Nucleus accumbens (tissue), 56 donors: Measurements from ENCODE around the gene SLC12A7.
A peak's percentile ranks its signal among the peaks of the same experiment; 100 is the strongest.

Experiments
- DNase-seq, 56 donors: peaks; one replicate each; lab custom pipeline; 2025; lab: John Stamatoyannopoulos, UW

Gene SLC12A7

GRCh38 chr5:1113332-1113690, 1.4 kb upstream of the SLC12A7 start:
- no peak for DNase-seq

- DNase-seq, result no peak
These were observed 901 bp upstream of the SLC12A7 start for GRCh38 chr5:1112596-1113331.

DNA sequence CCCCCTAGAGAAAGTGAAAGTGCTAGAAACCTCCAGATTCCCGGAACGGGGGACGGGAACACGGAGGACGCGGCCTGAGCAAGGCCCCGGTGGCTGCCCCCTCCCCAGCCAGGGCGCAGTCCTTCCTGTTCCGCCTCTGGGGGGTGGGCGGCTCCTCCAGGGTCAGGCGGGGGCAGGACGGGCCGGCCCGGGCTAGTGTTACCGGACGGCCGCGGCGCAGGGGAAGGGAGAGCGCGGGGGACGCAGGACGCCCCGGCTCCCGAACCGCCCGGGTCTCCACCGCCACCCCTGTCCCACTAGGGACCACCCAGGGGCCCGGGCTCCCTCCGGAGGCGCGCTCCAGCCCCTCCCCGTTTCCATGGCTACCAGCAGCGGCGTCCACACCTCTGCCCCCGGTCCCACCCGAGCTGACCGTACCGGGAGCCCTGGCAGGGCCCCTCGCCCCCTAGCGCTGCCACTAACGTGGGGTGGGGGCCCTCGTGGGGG, 579 bp downstream of the SLC12A7 start:
- peak in 2 of 56 donors; percentile 44 to 54 for DNase-seq

DNA sequence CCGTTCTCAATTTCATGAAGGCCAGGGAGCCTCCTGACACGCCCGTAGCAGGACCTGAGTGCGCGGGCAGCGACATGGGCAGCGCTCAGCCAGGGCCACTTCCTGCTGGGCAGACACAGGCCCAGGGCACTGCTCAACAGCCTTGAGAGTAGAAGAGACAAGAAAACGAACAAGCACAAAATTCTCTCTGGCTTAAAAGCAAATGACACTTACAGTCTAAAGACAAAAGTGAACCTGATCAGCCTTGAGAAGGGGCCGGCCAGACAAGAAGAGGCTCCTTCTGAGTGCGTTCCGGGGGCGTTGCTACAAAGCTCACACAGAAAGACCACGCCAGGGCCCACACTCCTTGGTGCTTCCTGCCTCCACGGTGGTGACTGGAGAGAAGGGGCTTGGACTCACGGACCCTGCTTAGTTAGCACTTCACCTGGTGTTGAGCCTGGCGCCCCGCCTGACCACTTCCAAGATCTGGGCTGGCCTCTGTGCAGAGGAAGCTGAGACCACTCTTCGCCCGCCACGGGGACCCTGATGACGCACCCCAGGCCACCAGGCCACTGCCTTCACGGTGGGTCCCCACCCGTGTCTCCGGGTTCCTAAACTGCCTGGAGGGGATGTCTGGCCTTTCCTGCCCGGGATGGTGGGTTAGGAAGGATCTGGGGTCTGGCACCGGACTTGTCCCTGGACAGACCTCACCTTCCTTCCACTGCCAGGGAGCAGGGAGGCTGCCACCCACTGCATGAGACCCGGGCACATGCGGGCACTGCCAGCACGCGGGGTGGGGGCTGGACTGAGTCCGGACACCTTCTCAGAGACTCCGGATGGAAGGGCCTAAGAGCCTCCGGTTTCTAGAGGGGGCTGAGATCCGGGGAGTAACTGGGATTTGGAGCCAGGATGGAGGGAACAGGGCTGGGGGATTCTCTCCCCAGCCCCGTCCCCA, 1.3 kb downstream of the SLC12A7 start:
- no peak for DNase-seq

- no peak for DNase-seq
These were observed 2.1 kb downstream of the SLC12A7 start for GRCh38 chr5:1109542-1110306.

DNA sequence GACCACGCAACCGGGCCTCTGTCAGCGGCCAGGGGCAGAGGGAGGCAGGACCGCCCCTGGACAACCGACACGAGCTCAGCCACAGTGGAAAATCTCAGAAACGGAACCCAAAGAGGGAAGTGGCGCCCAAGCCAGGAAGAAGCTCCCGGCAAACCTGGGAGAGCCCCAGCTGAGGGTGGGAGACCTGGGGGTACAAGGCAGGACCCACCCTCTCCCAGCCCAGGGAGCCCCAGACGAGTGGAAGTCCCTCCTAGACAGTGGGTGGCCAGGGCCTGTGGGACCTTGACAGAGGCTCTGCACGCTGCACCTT, 3.0 kb downstream of the SLC12A7 start:
- DNase-seq, result peak in 3 of 56 donors; percentile 21 to 34 (median 26)

- peak in 1 of 56 donors; percentile 12 for DNase-seq
These were observed 3.6 kb downstream of the SLC12A7 start for GRCh38 chr5:1108023-1108864.

DNA sequence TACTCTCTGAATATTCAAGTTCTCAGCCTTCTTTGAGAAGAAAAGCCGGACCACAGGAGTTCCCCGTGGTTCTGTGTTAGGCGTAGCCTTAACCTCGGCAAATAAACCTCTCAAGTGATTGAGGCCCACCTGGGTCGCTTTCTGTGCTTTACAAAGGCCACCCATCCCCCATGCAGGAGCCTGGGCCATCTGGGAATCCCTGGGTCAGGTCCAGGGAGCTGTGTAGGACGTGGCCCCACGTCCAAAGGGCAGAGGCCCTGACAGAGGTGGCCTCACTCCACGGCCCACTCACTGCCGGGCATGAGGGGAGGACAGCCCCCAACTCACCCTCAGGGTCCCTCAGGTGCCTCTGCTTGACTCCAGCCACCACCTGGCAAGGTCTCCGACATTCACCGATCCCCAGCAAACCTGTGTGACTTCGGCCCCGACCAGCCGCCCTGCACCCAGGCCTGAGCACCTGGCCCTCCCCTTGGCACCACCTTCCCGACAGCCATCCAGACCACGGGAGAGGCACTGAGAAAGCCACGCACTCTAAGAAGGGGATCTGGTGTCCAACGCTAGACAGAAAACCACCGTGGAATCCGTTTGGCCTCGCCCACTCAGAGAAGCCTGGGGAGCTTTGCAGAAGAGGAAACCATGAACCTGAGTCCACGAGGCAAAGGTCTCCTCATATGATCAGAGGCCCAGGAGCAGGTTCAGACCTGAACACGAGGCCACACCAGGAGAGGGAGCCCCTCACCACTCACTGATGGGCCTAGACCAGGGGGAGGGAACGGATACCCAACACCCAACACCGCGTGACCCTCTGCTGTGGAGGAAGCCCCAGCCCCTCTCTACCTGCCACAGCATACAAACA, 4.5 kb downstream of the SLC12A7 start:
- no peak for DNase-seq

- no peak for DNase-seq
These were observed 5.3 kb downstream of the SLC12A7 start for GRCh38 chr5:1106385-1107166.

- no peak for DNase-seq
These were observed 6.3 kb downstream of the SLC12A7 start for GRCh38 chr5:1105350-1106265.

GRCh38 chr5:1104327-1105006, 7.4 kb downstream of the SLC12A7 start:
- DNase-seq, result no peak

GRCh38 chr5:1103505-1104326, 8.1 kb downstream of the SLC12A7 start:
- DNase-seq, result peak in 3 of 56 donors; percentile 8 to 33 (median 9)

DNA sequence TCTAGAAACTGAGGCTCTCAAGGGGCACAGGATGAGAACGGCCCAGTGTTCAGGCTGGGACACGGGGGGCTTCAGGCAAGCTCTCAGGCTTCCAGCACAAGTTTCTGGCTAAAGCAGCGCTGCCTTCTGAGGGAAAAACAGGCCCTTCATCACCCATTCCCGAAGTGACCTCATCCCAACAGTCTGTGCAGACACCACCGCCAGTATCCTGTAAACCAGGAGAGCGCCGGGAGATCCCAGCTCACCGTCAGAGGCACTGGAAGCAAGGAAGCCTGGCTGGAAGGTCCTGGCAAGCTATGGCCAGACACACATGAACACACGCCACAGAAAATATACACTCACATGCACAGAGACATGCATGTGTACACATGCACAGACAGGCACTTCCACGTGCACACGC, 8.8 kb downstream of the SLC12A7 start:
- no peak for DNase-seq

DNA sequence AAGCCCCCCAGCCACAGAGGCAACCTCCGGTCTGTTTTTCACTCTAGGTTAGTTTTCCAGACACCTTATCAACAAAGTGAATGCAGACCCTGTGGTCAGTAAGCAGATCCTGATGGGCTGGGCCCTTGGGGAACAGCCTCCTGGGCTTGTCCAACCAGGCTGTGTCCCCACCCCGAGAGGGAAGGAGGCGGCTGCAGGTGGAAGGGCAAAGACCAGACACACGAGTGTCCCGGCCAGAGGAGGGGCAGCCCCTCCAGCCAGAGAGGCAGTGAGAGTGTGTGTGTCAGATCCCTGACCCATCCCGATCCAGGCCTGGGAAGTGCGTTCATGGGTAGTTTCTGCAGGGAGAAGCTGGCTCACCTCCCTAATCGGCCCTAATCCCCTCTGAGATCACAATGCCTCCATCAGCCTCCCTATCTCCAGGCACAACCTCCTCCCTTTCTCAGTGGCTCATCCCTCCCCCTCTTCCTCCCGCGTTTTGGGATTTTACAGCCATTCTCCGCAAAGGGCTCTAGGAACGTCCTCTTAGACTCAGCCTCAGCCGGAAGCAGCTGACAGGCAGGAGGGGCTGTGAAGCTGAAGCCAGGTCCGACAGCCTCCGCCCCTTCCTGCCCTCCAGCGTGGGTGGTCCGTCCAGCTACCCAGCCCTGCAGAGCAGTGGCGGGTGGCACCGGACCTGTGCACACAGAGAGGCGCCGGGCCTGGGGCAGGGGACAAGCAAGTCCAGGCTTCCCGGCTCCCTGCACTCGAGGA, 9.7 kb downstream of the SLC12A7 start:
- DNase-seq, result no peak
